H7 (cell line): Measurements from ENCODE around the gene FARS2. TPM values are rescaled to one million over a fixed set of nuclear protein-coding genes. Genes with fewer than 3 reads are reported as not detected.
"Not testable (repeated sequence)": the region's sequence is repeated elsewhere in the genome, so short reads cannot be mapped to it uniquely, and the experiment has no call there.

Experiments used
- DNase-seq: peaks from one replicate; pipeline ENCODE4 v3.0.0; 2012
- H3K27me3 ChIP-seq: 2 replicates; pipeline ENCODE4 v1.6.0; 2011; ENCODE audit warnings: mild to moderate bottlenecking, low read length; ENCODE audit not compliant: control insufficient read depth, insufficient read depth
- H3K36me3 ChIP-seq: replicated peaks from 2 replicates; pipeline ENCODE4 v1.5.1; 2011; ENCODE audit warnings: low read length; ENCODE audit not compliant: control insufficient read depth, insufficient read depth
- H3K4me3 ChIP-seq: 2 replicates; pipeline ENCODE4 v1.5.1; 2011; ENCODE audit warnings: low read depth, mild to moderate bottlenecking, control low read depth, low read length, moderate library complexity; ENCODE audit not compliant: insufficient read depth
- total RNA-seq: library from RNA; depleted of rRNA; stranded (reverse); fragments of >200 nt; shearing (Covaris generic); gene quantifications from 2 replicates; pipeline ENCODE4 v1.2.3, GENCODE V29; 2014

FARS2 gene
- total RNA-seq, 1 experiment from 2014 or later: 27.1 TPM

GRCh38 chr6:5537967-5538366 lies 276.7 kb downstream of the FARS2 start:
- Histone ChIP-seq H3K36me3 (no peaks in the 10 kb centered on the region), H3K27me3 (no peaks in the 10 kb centered on the region), H3K4me3 (no peak overlapping the region)
- DNase-seq: no peak

GRCh38 chr6:5540370-5540769 lies 279.1 kb downstream of the FARS2 start:
- no peak overlapping the region for H3K4me3 ChIP-seq
- no peak for DNase-seq
- H3K27me3 ChIP-seq: no peaks in the 10 kb centered on the region
- no peaks in the 10 kb centered on the region for H3K36me3 ChIP-seq

- Histone ChIP-seq H3K4me3 (no peak overlapping the region), H3K27me3 (no peaks in the 10 kb centered on the region), H3K36me3 (no peaks in the 10 kb centered on the region)
- no peak for DNase-seq
Observed at GRCh38 chr6:5541025-5541424, 279.7 kb downstream of the FARS2 start.

- Histone ChIP-seq H3K36me3 (no peaks in the 10 kb centered on the region), H3K27me3 (no peaks in the 10 kb centered on the region), H3K4me3 (no peak overlapping the region)
- no peak for DNase-seq
Observed at GRCh38 chr6:5541751-5542432, 280.6 kb downstream of the FARS2 start.

GRCh38 chr6:5547556-5547955 lies 286.2 kb downstream of the FARS2 start:
- Histone ChIP-seq H3K36me3 (no peaks in the 10 kb centered on the region), H3K4me3 (no peak overlapping the region), H3K27me3 (no peaks in the 10 kb centered on the region)
- DNase-seq: no peak

- DNase-seq: no peak
- H3K4me3 ChIP-seq: no peak overlapping the region
- no peaks in the 10 kb centered on the region for H3K27me3 ChIP-seq
- no peaks in the 10 kb centered on the region for H3K36me3 ChIP-seq
Observed at GRCh38 chr6:5550631-5551030, 289.3 kb downstream of the FARS2 start.

DNA sequence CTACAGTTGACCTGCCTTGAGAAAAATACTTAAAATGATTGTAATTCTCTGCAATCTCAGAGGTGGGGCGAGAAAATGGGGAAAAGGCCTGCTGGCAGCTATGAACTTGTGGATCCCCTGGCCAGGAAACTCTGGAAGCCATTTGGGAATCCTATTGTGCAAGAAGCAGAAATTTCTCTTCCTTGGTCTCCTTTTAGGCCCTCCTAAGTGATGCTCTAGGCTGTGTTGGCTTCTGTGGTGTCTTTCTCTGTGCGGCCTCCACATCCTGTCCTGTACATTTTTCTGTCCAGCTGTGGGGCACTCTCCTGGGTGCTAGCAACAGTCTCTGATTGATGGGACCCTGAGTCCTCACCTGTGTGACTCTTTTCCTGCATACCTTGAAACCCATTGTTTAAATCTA lies 290.9 kb downstream of the FARS2 start:
- H3K27me3 ChIP-seq: no peaks in the 10 kb centered on the region

DNA sequence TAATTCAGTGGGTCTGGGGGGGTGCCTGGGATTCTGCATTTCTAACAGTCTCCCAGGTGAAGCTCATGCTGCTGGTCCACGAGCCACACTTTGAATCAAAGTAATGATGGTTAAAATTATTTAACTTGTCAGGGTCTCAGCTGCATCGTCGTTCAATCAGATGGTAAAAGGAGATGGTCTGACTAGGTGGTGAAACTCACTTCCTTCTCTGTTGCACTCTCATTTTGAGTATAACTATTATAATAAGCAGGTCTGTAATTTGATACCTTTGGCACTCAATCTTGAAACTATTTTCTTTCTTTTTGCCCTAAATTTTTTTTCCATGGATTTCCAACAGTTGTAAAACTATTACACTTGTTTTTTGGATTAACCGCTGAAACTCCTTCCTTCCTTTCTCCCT lies 292.5 kb downstream of the FARS2 start:
- no peak for DNase-seq
- H3K4me3 ChIP-seq: no peak overlapping the region
- H3K36me3 ChIP-seq: no peaks in the 10 kb centered on the region
- no peaks in the 10 kb centered on the region for H3K27me3 ChIP-seq

More for the DNA sequence above, 290.9 kb downstream of the FARS2 start:
- H3K4me3 ChIP-seq: no peak overlapping the region
- H3K36me3 ChIP-seq: no peaks in the 10 kb centered on the region
- no peak for DNase-seq

DNA sequence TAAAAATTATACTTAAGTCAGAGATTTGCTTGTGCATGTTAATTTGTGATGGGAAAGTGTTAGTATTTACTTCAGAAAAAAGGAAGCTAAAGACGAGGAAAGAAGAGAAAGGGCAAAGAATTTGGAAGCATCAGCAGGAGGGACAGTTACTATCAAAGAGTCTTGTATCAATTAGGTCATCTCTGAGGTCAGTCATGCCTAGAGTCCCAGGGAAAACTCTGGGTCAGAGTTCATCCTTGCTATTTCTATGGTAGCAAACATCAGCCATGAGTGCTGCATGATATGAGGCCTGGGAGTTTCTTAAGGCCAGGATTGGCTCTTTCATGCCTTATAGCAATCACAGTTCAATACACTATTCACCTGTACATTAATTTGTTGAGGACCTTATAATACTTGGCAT lies 292.9 kb downstream of the FARS2 start:
- DNase-seq: no peak
- no peak overlapping the region for H3K4me3 ChIP-seq
- no peaks in the 10 kb centered on the region for H3K36me3 ChIP-seq
- no peaks in the 10 kb centered on the region for H3K27me3 ChIP-seq

GRCh38 chr6:5556011-5556410 lies 294.7 kb downstream of the FARS2 start:
- no peaks in the 10 kb centered on the region for H3K27me3 ChIP-seq
- no peak overlapping the region for H3K4me3 ChIP-seq
- no peak for DNase-seq
- no peaks in the 10 kb centered on the region for H3K36me3 ChIP-seq

- no peaks in the 10 kb centered on the region for H3K27me3 ChIP-seq
- no peak overlapping the region for H3K4me3 ChIP-seq
- DNase-seq: no peak
- H3K36me3 ChIP-seq: no peaks in the 10 kb centered on the region
Observed at GRCh38 chr6:5557506-5557905, 296.2 kb downstream of the FARS2 start.

DNA sequence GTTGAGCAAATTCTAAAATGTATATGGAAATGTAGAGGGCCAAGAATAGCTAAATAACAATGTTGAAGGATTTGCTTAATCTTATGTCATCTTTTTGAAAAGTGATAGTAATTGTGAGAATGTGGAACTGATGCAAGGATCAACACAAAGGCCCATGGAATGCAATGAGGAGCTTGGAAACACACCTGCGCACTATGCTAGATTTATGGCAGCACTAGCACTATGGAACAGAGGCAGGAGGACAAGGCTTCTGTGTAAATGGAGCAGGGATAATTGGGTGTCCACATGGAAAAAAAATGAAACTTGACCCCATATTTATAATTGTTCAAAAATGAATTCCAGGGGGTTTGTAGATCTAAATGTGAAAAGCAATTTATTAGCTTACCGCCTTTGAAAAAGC lies 298.3 kb downstream of the FARS2 start:
- Histone ChIP-seq H3K27me3 (no peaks in the 10 kb centered on the region), H3K36me3 (no peaks in the 10 kb centered on the region), H3K4me3 (no peak overlapping the region)
- DNase-seq: no peak

- Histone ChIP-seq H3K27me3 (no peaks in the 10 kb centered on the region), H3K4me3 (no peak overlapping the region), H3K36me3 (no peaks in the 10 kb centered on the region)
- DNase-seq: no peak
Observed at GRCh38 chr6:5562277-5562676, 301.0 kb downstream of the FARS2 start.

DNA sequence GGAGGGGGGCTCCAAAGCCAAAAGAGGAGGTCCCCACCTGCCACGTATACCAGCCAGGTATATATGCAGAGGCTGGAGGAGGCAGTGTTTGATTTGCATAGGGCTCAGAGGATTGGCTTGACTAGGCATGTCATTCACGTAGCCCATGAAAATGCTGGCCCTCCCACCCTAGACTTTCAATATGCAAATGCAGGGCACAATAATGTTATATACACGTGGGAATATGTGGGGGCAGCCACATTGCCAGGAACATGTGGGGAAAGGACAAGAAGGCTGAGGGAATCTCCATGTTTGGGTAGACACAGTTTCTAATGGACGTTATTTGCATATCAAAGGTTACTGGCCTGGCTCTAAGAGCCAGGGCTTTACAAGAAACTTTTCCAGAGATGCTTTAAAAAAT lies 301.8 kb downstream of the FARS2 start:
- no peak for DNase-seq

GRCh38 chr6:5564746-5565145 lies 303.4 kb downstream of the FARS2 start:
- H3K27me3 ChIP-seq, H3K36me3 ChIP-seq, DNase-seq, H3K4me3 ChIP-seq: not testable (repeated sequence)

More for the DNA sequence above, 301.8 kb downstream of the FARS2 start:
- Histone ChIP-seq H3K27me3 (no peaks in the 10 kb centered on the region), H3K4me3 (no peak overlapping the region), H3K36me3 (no peaks in the 10 kb centered on the region)

GRCh38 chr6:5565971-5566370 lies 304.7 kb downstream of the FARS2 start:
- H3K36me3 ChIP-seq: no peaks in the 10 kb centered on the region
- H3K27me3 ChIP-seq: no peaks in the 10 kb centered on the region
- no peak overlapping the region for H3K4me3 ChIP-seq
- no peak for DNase-seq
